H1 (cell line): ENCODE results near the gene TMEM114. TPM values are rescaled to one million over a fixed set of nuclear protein-coding genes. Genes with fewer than 3 reads are reported as not detected.

Source experiments
- CREB1 ChIP-seq: IDR thresholded peaks from 2 replicates; pipeline ENCODE4 v1.6.1; 2012; ENCODE audit warnings: inconsistent platforms
- KDM1A ChIP-seq: fragments of 200-600, 300-600 bp; sonication (generic); IDR thresholded peaks from 2 replicates; pipeline ENCODE4 v1.7.1; 2016; ENCODE audit warnings: mild to moderate bottlenecking, low read length, borderline replicate concordance
- polyA plus RNA-seq, 7 experiments: library from polyadenylated mRNA; depleted of rRNA in 3 of 7; stranded (reverse) in 5 of 7; unstranded in 2 of 7; fragments of >200 nt in 5 of 7; fragments of 200-250 nt in 2 of 7; gene quantifications; 1 replicate in 5 of 7; 2 replicates in 1 of 7; 4 replicates in 1 of 7; pipeline versions ENCODE4 v1.2.1 to v1.2.3, GENCODE V29; 2011 to 2013; ENCODE audit warnings: missing spikeins in 2 of 7, mixed read lengths in 2 of 7
- total RNA-seq: library from RNA; stranded (reverse); fragmentation: NEBNext Ultra II Directional; extraction: Animal tissue kit (Norgen Biotek cat#: 25700); gene quantifications from 2 replicates; pipeline ENCODE4 v1.2.1, GENCODE V29; 2021

The TMEM114 gene
- total and polyA plus RNA-seq, 2 of the 8 experiments (the other 6 are each of a cell fraction or from before 2014, with no cell fraction given), result 1.6 to 2.9 TPM

DNA sequence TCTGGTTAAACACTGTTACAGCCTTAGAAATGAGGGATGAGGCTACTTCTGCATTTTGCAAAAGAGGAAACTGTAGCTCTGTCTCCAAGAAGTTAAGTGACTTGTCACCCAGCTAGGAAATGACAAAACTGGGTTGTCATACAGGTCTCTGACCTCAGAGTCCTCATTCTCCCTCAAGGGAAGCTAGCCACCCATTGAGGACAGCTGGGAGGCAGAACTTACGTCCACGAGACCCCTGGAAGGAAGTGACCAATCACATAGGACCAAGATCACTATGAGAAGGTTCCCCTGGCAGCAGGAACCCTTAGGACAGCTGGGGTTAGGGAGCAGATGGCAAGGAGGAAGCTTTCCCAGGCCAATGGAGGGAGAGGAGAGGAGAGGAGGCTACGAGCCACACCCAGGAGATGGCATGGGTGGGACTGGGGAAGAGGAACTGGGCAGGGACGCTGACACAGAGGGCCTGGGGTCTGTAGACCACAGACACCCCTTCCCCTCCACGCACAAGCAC is 42.4 kb upstream of the TMEM114 start (continued):
- no peak for TF ChIP-seq CREB1
- no peak for TF ChIP-seq KDM1A
- TF ChIP-seq, all 59 proteins: peak for 0
